Measurements from ENCODE around the gene ZNF222. TPM values are rescaled to one million over a fixed set of nuclear protein-coding genes. Genes with fewer than 3 reads are reported as not detected.

ZNF222 gene
- polyA plus RNA-seq, 3 donors, result 1.0 to 1.5 (median 1.1) TPM

DNA sequence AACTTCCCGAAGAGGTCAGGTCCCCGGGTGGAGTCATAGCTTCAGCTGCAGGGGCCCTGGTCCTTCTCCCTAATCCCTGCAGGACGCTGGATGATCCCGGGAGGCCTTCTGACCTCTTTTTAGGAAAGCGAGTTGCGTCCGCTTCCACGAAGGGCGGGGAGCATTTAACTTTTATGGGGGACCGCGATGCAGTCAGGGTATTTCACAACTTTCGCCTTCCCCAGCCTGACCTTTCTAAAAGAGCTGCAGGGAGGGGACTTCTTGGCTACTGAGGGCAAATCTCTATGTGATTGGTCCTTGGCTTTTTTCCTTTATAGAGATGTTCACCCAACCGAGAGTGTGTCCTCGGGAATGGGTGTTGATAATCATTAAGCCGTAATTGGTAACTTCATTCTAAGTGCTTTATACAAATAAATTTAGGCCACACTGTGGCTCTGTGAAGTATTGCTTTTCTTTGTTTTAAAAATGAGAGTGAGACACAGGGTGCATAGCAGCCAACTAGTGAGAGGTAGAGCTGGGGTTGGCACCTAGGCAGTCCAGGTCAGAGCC lies 21.6 kb upstream of the ZNF222 start:
- intact Hi-C loops (cut with micrococcal nuclease), result loop anchor here (2.0 to 10.0 kb wide), 7 partner anchors 21 to 209 kb away; partner anchors contain the start of genes ZNF224 (in 2 of the 2), ZNF45 (in 2 of the 2), ZNF222 (in 1 of the 2) and ZNF225 (in 1 of the 2)
- no peak for DNase-seq
- peaks cover 29 to 71% (median 43%) of the 10 kb centered on the region in 7 donors for H3K9me3 Mint-ChIP-seq

GRCh38 chr19:44005973-44006372 lies 19.2 kb upstream of the ZNF222 start:
- H3K27ac ChIP-seq (ENCODE audit: low read depth in 1 of 2, low read length in 2 of 2), result peak overlapping the region; percentile 52 to 70
- H3K4me3 Mint-ChIP-seq, result no peak overlapping the region
- H3K9ac ChIP-seq (ENCODE audit: insufficient read depth, low read length, poor library complexity, severe bottlenecking), result no peak overlapping the region
- WGBS (ENCODE audit: insufficient coverage), result no CpG with 5 or more reads among the region's 1 CpG
- H3K4me2 ChIP-seq (replicated peaks; ENCODE audit: extremely low read depth, low read length, poor library complexity, severe bottlenecking), result peak overlapping the region; percentile 43
- DNase-seq, result peak; percentile 53 to 79 (median 78)
- H3K9me3 Mint-ChIP-seq, result peaks cover 42 to 79% (median 59%) of the 10 kb centered on the region in 7 donors
- H3K27ac Mint-ChIP-seq, result peak overlapping the region; percentile 61 to 79 (median 70)
- peaks cover 46% of the 10 kb centered on the region for H3K79me2 ChIP-seq (ENCODE audit: insufficient read depth, low read length)
- H4K20me1 ChIP-seq (ENCODE audit: insufficient read depth, low read length), result no peaks in the 10 kb centered on the region
- peak overlapping the region in 1 of 3 experiments; percentile 46 for H3K4me3 ChIP-seq (replicated peaks in 1 of 3; ENCODE audit: low read depth in 2 of 3, low read length in 3 of 3)
- peaks cover 46 to 49% of the 10 kb centered on the region in 2 donors for H3K36me3 Mint-ChIP-seq
- H3K9me3 ChIP-seq (replicated peaks in 1 of 2; ENCODE audit: control insufficient read depth in 1 of 2, insufficient read depth in 1 of 2, low read length in 2 of 2), result peaks cover 44 to 54% of the 10 kb centered on the region in 2 donors
- peaks cover 40 to 44% of the 10 kb centered on the region in 2 donors for H3K36me3 ChIP-seq (replicated peaks in 1 of 2; ENCODE audit: control insufficient read depth in 1 of 2, insufficient read depth in 2 of 2, low read length in 2 of 2)
- H3K27me3 Mint-ChIP-seq (ENCODE audit: low read depth in 3 of 3), result peaks cover 0 to 4% (median 2%) of the 10 kb centered on the region in 3 donors
- intact Hi-C loops (cut with micrococcal nuclease), result loop anchor here in 1 of 2 donors (10.0 kb wide), 1 partner anchor 71 kb away; the partner anchor contains the start of gene ZNF45
- H3K27me3 ChIP-seq (ENCODE audit: control insufficient read depth in 2 of 2, insufficient read depth in 2 of 2, low read length in 2 of 2), result no peaks in the 10 kb centered on the region
- no peak for TF ChIP-seq CTCF (IDR thresholded peaks at IDR 0.05)
- H3K4me1 Mint-ChIP-seq, result peaks cover 31% of the 10 kb centered on the region
- no peak overlapping the region for H2AFZ ChIP-seq (ENCODE audit: insufficient read depth, low read depth, low read length, poor library complexity, severe bottlenecking)
- H3K4me1 ChIP-seq (ENCODE audit: control insufficient read depth in 1 of 2, insufficient read depth in 2 of 2, low read length in 2 of 2), result peaks cover 31 to 34% of the 10 kb centered on the region in 2 donors

More for the DNA sequence above, 21.6 kb upstream of the ZNF222 start:
- Mint-ChIP-seq H3K4me3 (peak overlapping the region; percentile 96 to 99), H3K27ac (peak overlapping the region; percentile 93 to 99 (median 96)), H3K4me1 (peaks cover 31% of the 10 kb centered on the region), H3K27me3 (ENCODE audit: low read depth in 3 of 3) (peaks cover 0 to 4% (median 2%) of the 10 kb centered on the region in 3 donors), H3K36me3 (peaks cover 23 to 24% of the 10 kb centered on the region in 2 donors)
- peak overlapping the region; percentile 78 for H3K9ac ChIP-seq (ENCODE audit: insufficient read depth, low read length, poor library complexity, severe bottlenecking)
- H3K4me2 ChIP-seq (replicated peaks; ENCODE audit: extremely low read depth, low read length, poor library complexity, severe bottlenecking), result peak overlapping the region; percentile 95
- peaks cover 46% of the 10 kb centered on the region for H3K79me2 ChIP-seq (ENCODE audit: insufficient read depth, low read length)
- peaks cover 31 to 34% of the 10 kb centered on the region in 2 donors for H3K4me1 ChIP-seq (ENCODE audit: control insufficient read depth in 1 of 2, insufficient read depth in 2 of 2, low read length in 2 of 2)
- H3K4me3 ChIP-seq (replicated peaks in 1 of 3; ENCODE audit: low read depth in 2 of 3, low read length in 3 of 3), result peak overlapping the region; percentile 82 to 98 (median 92)
- H4K20me1 ChIP-seq (ENCODE audit: insufficient read depth, low read length), result no peaks in the 10 kb centered on the region
- H3K27me3 ChIP-seq (ENCODE audit: control insufficient read depth in 2 of 2, insufficient read depth in 2 of 2, low read length in 2 of 2), result no peaks in the 10 kb centered on the region
- H3K9me3 ChIP-seq (replicated peaks in 1 of 2; ENCODE audit: control insufficient read depth in 1 of 2, insufficient read depth in 1 of 2, low read length in 2 of 2), result peaks cover 22 to 45% of the 10 kb centered on the region in 2 donors
- H3K36me3 ChIP-seq (replicated peaks in 1 of 2; ENCODE audit: control insufficient read depth in 1 of 2, insufficient read depth in 2 of 2, low read length in 2 of 2), result peaks cover 15 to 20% of the 10 kb centered on the region in 2 donors
- TF ChIP-seq CTCF (IDR thresholded peaks at IDR 0.05), result peak; percentile 17
- H2AFZ ChIP-seq (ENCODE audit: insufficient read depth, low read depth, low read length, poor library complexity, severe bottlenecking), result peak overlapping the region; percentile 98
- WGBS (ENCODE audit: insufficient coverage), result under 1% methylated on average over 12 of the region's 15 CpGs
- peak overlapping the region; percentile 83 to 86 for H3K27ac ChIP-seq (ENCODE audit: low read depth in 1 of 2, low read length in 2 of 2)

Data from CD14-positive monocyte (primary cell).